Measurements from ENCODE around the gene PGAP6.

Gene PGAP6

DNA sequence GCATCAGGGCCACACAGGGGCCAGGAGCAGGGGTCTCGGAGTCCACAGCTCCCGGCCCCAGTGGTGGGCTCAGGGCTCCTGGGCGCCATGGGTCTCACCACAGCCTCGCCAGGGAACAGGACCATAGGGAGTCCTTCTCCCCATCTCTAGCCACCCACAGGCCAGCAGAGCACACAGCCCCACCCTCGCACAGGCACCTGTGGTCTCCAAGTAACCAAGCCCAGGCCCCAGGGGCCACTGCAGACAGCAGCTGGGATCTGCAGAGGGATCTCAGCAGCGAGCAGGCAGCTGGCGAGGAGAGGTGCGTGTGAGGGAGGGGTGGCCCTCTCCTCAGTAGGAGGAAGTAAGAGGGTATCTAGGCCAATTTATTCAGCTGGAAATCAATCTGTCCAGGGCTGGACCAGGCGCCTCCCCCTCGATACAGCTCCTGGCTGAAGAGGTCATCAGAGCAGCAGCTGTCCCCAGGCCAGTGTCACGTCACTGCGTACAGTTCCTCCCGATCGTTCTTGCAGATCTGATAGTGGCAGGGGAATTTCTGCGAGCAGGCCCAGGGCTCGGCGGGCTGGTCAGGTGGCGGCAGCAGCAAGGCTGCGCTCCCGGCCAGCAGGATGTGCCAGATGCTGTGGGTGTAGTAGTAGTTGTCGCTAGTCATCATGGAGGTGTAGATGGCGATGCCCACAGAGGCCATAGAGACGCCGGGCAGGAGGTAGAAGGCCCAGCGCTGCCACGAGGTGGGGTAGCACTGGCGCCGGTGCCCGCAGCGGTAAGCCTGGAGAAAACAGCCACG lies 10.1 kb downstream of the PGAP6 start:
- Histone ChIP-seq H3K9me3 (ENCODE audit: control insufficient read depth in 1 of 2, low read length in 2 of 2) (no peaks in the 10 kb centered on the region), H3K27ac (ENCODE audit: low read depth, low read length) (no peak overlapping the region)

DNA sequence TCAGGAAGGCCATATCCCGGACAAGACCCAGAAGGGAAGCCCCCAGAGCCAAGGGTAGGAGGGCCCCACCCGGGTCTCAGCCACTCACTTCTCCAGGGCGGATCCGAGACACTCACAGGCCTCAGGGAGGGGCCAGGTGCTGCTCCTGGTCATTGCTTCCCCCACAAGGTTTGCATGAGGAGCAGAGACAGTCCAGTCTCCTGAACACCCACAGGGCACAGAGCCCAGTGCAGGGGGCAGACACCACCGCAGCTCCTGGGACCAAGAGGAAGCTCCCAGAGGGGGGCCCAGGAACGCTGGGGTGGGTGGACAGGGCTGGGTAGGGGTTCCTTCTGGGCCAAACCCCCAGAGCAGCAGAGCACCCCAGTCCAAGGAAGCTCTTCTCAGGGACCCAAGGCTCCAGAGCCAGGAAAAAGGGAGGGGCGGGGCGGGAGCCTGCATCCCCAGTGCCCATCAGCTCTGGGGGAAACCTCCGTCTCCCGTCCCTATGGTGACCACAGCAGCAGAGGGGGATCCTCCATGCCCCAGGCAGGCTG lies 10.7 kb downstream of the PGAP6 start:
- Histone ChIP-seq H3K4me1 (ENCODE audit: control insufficient read depth in 1 of 2, insufficient read depth in 2 of 2, low read length in 2 of 2) (peaks cover 14 to 15% of the 10 kb centered on the region in 2 donors), H3K27me3 (ENCODE audit: control insufficient read depth in 1 of 2, insufficient read depth in 2 of 2, low read length in 2 of 2) (no peaks in the 10 kb centered on the region), H3K9me3 (ENCODE audit: control insufficient read depth in 1 of 2, low read length in 2 of 2) (no peaks in the 10 kb centered on the region), H3K36me3 (ENCODE audit: control insufficient read depth in 1 of 2, insufficient read depth in 2 of 2, low read length in 2 of 2) (peaks cover 16 to 66% of the 10 kb centered on the region in 2 donors), H3K9ac (ENCODE audit: low read depth in 1 of 2, low read length in 2 of 2) (peak overlapping the region; percentile 25 to 51), H3K27ac (ENCODE audit: low read depth, low read length) (peak overlapping the region; percentile 62), H3K4me3 (ENCODE audit: low read depth in 1 of 2, low read length in 2 of 2) (peak overlapping the region; percentile 28 to 55)

More for the DNA sequence above, 10.1 kb downstream of the PGAP6 start:
- H3K27me3 ChIP-seq (ENCODE audit: control insufficient read depth in 1 of 2, insufficient read depth in 2 of 2, low read length in 2 of 2), result no peaks in the 10 kb centered on the region
- peaks cover 16 to 70% of the 10 kb centered on the region in 2 donors for H3K36me3 ChIP-seq (ENCODE audit: control insufficient read depth in 1 of 2, insufficient read depth in 2 of 2, low read length in 2 of 2)
- H3K9ac ChIP-seq (ENCODE audit: low read depth in 1 of 2, low read length in 2 of 2), result no peak overlapping the region
- peaks cover 14 to 15% of the 10 kb centered on the region in 2 donors for H3K4me1 ChIP-seq (ENCODE audit: control insufficient read depth in 1 of 2, insufficient read depth in 2 of 2, low read length in 2 of 2)
- no peak overlapping the region for H3K4me3 ChIP-seq (ENCODE audit: low read depth in 1 of 2, low read length in 2 of 2)

DNA sequence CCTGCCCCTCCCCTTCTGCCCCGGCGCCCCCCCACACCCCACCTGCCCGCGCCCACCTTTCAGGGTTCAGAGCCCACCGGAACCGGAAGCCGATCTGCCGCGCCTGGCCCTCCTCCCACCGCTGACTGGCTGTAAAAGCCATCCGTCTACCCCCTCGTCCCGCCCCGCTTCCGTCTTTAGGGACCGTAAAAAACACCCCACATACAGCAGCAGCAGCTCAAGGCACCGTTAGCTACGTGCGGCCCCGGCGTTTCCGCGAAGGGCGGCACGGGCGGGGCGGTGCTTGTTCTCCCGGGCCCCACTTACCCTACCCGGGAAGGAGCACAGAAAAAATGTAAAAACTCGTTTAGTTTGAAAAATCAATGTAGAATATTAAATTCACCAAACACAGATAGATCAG lies 11.3 kb downstream of the PGAP6 start, which contains the start of gene MRPL28:
Gene MRPL28, minus strand, starts transcription at position 96 of the 400 bp plus-strand sequence. CDS start 320 bp downstream, outside the sequence.
- peak within 1 kb of the TSS; percentile 62 for H3K27ac ChIP-seq (ENCODE audit: low read depth, low read length)
- H3K9ac ChIP-seq (ENCODE audit: low read depth in 1 of 2, low read length in 2 of 2), result peak within 1 kb of the TSS; percentile 25 to 51
- peaks cover 14 to 63% of the 10 kb centered on the region in 2 donors for H3K36me3 ChIP-seq (ENCODE audit: control insufficient read depth in 1 of 2, insufficient read depth in 2 of 2, low read length in 2 of 2)
- H3K27me3 ChIP-seq (ENCODE audit: control insufficient read depth in 1 of 2, insufficient read depth in 2 of 2, low read length in 2 of 2), result no peaks in the 10 kb centered on the region
- peak within 1 kb of the TSS; percentile 48 to 55 for H3K4me3 ChIP-seq (ENCODE audit: low read depth in 1 of 2, low read length in 2 of 2)
- H3K9me3 ChIP-seq (ENCODE audit: control insufficient read depth in 1 of 2, low read length in 2 of 2), result no peaks in the 10 kb centered on the region
- H3K4me1 ChIP-seq (ENCODE audit: control insufficient read depth in 1 of 2, insufficient read depth in 2 of 2, low read length in 2 of 2), result peaks cover 14 to 15% of the 10 kb centered on the region in 2 donors

- Histone ChIP-seq H3K27ac (ENCODE audit: low read depth, low read length) (no peak overlapping the region), H3K4me3 (ENCODE audit: low read depth in 1 of 2, low read length in 2 of 2) (peak overlapping the region; percentile 35 to 48), H3K27me3 (ENCODE audit: control insufficient read depth in 1 of 2, insufficient read depth in 2 of 2, low read length in 2 of 2) (no peaks in the 10 kb centered on the region), H3K36me3 (ENCODE audit: control insufficient read depth in 1 of 2, insufficient read depth in 2 of 2, low read length in 2 of 2) (peaks cover 14 to 59% of the 10 kb centered on the region in 2 donors), H3K4me1 (ENCODE audit: control insufficient read depth in 1 of 2, insufficient read depth in 2 of 2, low read length in 2 of 2) (peaks cover 14 to 15% of the 10 kb centered on the region in 2 donors), H3K9ac (ENCODE audit: low read depth in 1 of 2, low read length in 2 of 2) (no peak overlapping the region), H3K9me3 (ENCODE audit: control insufficient read depth in 1 of 2, low read length in 2 of 2) (no peaks in the 10 kb centered on the region)
These were observed 11.8 kb downstream of the PGAP6 start for GRCh38 chr16:369866-370436.

GRCh38 chr16:369275-369865 lies 12.4 kb downstream of the PGAP6 start:
- Histone ChIP-seq H3K9ac (ENCODE audit: low read depth in 1 of 2, low read length in 2 of 2) (no peak overlapping the region), H3K9me3 (ENCODE audit: control insufficient read depth in 1 of 2, low read length in 2 of 2) (no peaks in the 10 kb centered on the region), H3K4me1 (ENCODE audit: control insufficient read depth in 1 of 2, insufficient read depth in 2 of 2, low read length in 2 of 2) (peaks cover 14 to 15% of the 10 kb centered on the region in 2 donors), H3K27ac (ENCODE audit: low read depth, low read length) (no peak overlapping the region), H3K4me3 (ENCODE audit: low read depth in 1 of 2, low read length in 2 of 2) (peak overlapping the region; percentile 35 to 48), H3K36me3 (ENCODE audit: control insufficient read depth in 1 of 2, insufficient read depth in 2 of 2, low read length in 2 of 2) (peaks cover 14 to 53% of the 10 kb centered on the region in 2 donors), H3K27me3 (ENCODE audit: control insufficient read depth in 1 of 2, insufficient read depth in 2 of 2, low read length in 2 of 2) (no peaks in the 10 kb centered on the region)

- Histone ChIP-seq H3K9ac (ENCODE audit: low read depth in 1 of 2, low read length in 2 of 2) (no peak overlapping the region), H3K36me3 (ENCODE audit: control insufficient read depth in 1 of 2, insufficient read depth in 2 of 2, low read length in 2 of 2) (peaks cover 10 to 46% of the 10 kb centered on the region in 2 donors), H3K27ac (ENCODE audit: low read depth, low read length) (no peak overlapping the region), H3K27me3 (ENCODE audit: control insufficient read depth in 1 of 2, insufficient read depth in 2 of 2, low read length in 2 of 2) (peaks cover 3% of the 10 kb centered on the region in 2 donors), H3K9me3 (ENCODE audit: control insufficient read depth in 1 of 2, low read length in 2 of 2) (no peaks in the 10 kb centered on the region), H3K4me3 (ENCODE audit: low read depth in 1 of 2, low read length in 2 of 2) (no peak overlapping the region), H3K4me1 (ENCODE audit: control insufficient read depth in 1 of 2, insufficient read depth in 2 of 2, low read length in 2 of 2) (peaks cover 14 to 15% of the 10 kb centered on the region in 2 donors)
These were observed 13.2 kb downstream of the PGAP6 start for GRCh38 chr16:368388-369158.

- no peaks in the 10 kb centered on the region for H3K9me3 ChIP-seq (ENCODE audit: control insufficient read depth in 1 of 2, low read length in 2 of 2)
- peaks cover 14 to 15% of the 10 kb centered on the region in 2 donors for H3K4me1 ChIP-seq (ENCODE audit: control insufficient read depth in 1 of 2, insufficient read depth in 2 of 2, low read length in 2 of 2)
- H3K27me3 ChIP-seq (ENCODE audit: control insufficient read depth in 1 of 2, insufficient read depth in 2 of 2, low read length in 2 of 2), result peaks cover 4 to 7% of the 10 kb centered on the region in 2 donors
- no peak overlapping the region for H3K27ac ChIP-seq (ENCODE audit: low read depth, low read length)
- H3K9ac ChIP-seq (ENCODE audit: low read depth in 1 of 2, low read length in 2 of 2), result no peak overlapping the region
- H3K4me3 ChIP-seq (ENCODE audit: low read depth in 1 of 2, low read length in 2 of 2), result no peak overlapping the region
- H3K36me3 ChIP-seq (ENCODE audit: control insufficient read depth in 1 of 2, insufficient read depth in 2 of 2, low read length in 2 of 2), result peaks cover 9 to 34% of the 10 kb centered on the region in 2 donors
These were observed 14.4 kb downstream of the PGAP6 start for GRCh38 chr16:367333-367903.

DNA sequence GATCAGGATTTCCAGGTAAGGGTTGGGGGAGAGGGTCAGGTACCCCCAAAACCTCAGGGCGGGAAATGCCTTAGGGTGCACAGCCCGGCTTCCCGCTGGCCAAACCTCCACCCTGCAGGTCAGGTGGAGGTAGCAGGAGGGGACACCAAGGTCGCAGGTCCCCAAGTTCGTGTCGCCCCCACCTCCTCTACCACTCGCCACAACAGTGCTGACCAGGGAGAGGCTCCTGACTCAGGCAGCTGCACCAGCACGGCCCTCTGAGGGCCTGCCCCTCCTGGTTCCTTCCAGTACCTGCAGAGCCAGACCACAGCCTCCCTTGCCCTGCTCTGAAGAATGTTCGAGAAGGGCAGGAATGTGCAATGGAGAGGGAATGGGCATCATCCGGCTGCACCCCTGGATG lies 15.3 kb downstream of the PGAP6 start:
- no peak overlapping the region for H3K4me3 ChIP-seq (ENCODE audit: low read depth in 1 of 2, low read length in 2 of 2)
- H3K9ac ChIP-seq (ENCODE audit: low read depth in 1 of 2, low read length in 2 of 2), result no peak overlapping the region
- H3K36me3 ChIP-seq (ENCODE audit: control insufficient read depth in 1 of 2, insufficient read depth in 2 of 2, low read length in 2 of 2), result peaks cover 9 to 26% of the 10 kb centered on the region in 2 donors

More for the DNA sequence above, 15.3 kb downstream of the PGAP6 start:
- Histone ChIP-seq H3K27me3 (ENCODE audit: control insufficient read depth in 1 of 2, insufficient read depth in 2 of 2, low read length in 2 of 2) (peaks cover 4 to 7% of the 10 kb centered on the region in 2 donors), H3K9me3 (ENCODE audit: control insufficient read depth in 1 of 2, low read length in 2 of 2) (no peaks in the 10 kb centered on the region), H3K4me1 (ENCODE audit: control insufficient read depth in 1 of 2, insufficient read depth in 2 of 2, low read length in 2 of 2) (peaks cover 14 to 15% of the 10 kb centered on the region in 2 donors), H3K27ac (ENCODE audit: low read depth, low read length) (no peak overlapping the region)
